OCI-LY1 (cell line): ENCODE measurements around the gene ERBB4.
"Not testable (repeated sequence)": the region's sequence is repeated elsewhere in the genome, so short reads cannot be mapped to it uniquely, and the experiment has no call there.

Experiments used
- H2AFZ ChIP-seq: fragments of 200-600 bp; sonication (generic), shearing (Covaris generic); 2 replicates; pipeline ENCODE4 v1.6.0; 2014; ENCODE audit warnings: antibody characterized with exemption, mild to moderate bottlenecking, low read length
- H3F3A ChIP-seq: fragments of 200-600 bp; sonication (generic), shearing (Covaris generic); 2 replicates; pipeline ENCODE4 v1.6.0; 2014; ENCODE audit warnings: mild to moderate bottlenecking, antibody characterized with exemption, low read length, moderate library complexity; ENCODE audit not compliant: insufficient read depth
- H3K27ac ChIP-seq: fragments of 200-600 bp; sonication (generic); 2 replicates; pipeline ENCODE4 v1.5.1; 2014; ENCODE audit warnings: low read length, mixed run types, mild to moderate bottlenecking, low read depth; ENCODE audit not compliant: poor library complexity, severe bottlenecking
- H3K27me3 ChIP-seq: fragments of 200-600 bp; sonication (generic); 2 replicates; pipeline ENCODE4 v1.6.0; 2014; ENCODE audit warnings: antibody characterized with exemption, mild to moderate bottlenecking, low read length, moderate library complexity; ENCODE audit not compliant: insufficient read depth
- H3K36me3 ChIP-seq: fragments of 200-600 bp; sonication (generic); 2 replicates; pipeline ENCODE4 v1.6.1; 2014; ENCODE audit warnings: mild to moderate bottlenecking, antibody characterized with exemption, low read length, moderate library complexity, mixed read lengths; ENCODE audit not compliant: insufficient read depth
- H3K4me1 ChIP-seq: fragments of 200-600 bp; sonication (generic); 2 replicates; pipeline ENCODE4 v1.5.1; 2014; ENCODE audit warnings: mild to moderate bottlenecking, low read length, moderate library complexity; ENCODE audit not compliant: insufficient read depth, severe bottlenecking
- H3K4me2 ChIP-seq: fragments of 200-600 bp; sonication (generic), shearing (Covaris generic); 2 replicates; pipeline ENCODE4 v1.6.1; 2014; ENCODE audit warnings: low read length
- H3K4me3 ChIP-seq: fragments of 200-600 bp; sonication (generic); 2 replicates; pipeline ENCODE4 v1.5.1; 2014; ENCODE audit warnings: low read length, low read depth, mild to moderate bottlenecking, mixed read lengths; ENCODE audit not compliant: poor library complexity, severe bottlenecking
- H3K79me2 ChIP-seq: fragments of 200-600 bp; shearing (Covaris generic); 2 replicates; pipeline ENCODE4 v1.6.1; 2016; ENCODE audit warnings: mixed run types, low read length, mixed read lengths; ENCODE audit not compliant: insufficient read depth
- H3K9ac ChIP-seq: fragments of 200-600 bp; sonication (generic), shearing (Covaris generic); 2 replicates; pipeline ENCODE4 v1.6.1; 2014; ENCODE audit warnings: mild to moderate bottlenecking, low read length, mixed read lengths
- H3K9me2 ChIP-seq: fragments of 200-600 bp; sonication (generic), shearing (Covaris generic); 2 replicates; pipeline ENCODE4 v1.6.1; 2014; ENCODE audit warnings: low read depth, mild to moderate bottlenecking, low read length, mixed read lengths
- H3K9me3 ChIP-seq: fragments of 200-600 bp; shearing (Covaris generic); 2 replicates; pipeline ENCODE4 v1.6.1; 2014; ENCODE audit warnings: low read length, mixed read lengths
- H4K20me1 ChIP-seq: fragments of 200-600 bp; sonication (generic), shearing (Covaris generic); 2 replicates; pipeline ENCODE4 v1.6.0; 2016; ENCODE audit warnings: mild to moderate bottlenecking, low read length; ENCODE audit not compliant: insufficient read depth
- CTCF ChIP-seq: fragments of 200-600 bp; sonication (generic), shearing (Covaris generic); IDR thresholded peaks from 2 replicates; pipeline ENCODE4 v1.5.1; 2017; ENCODE audit warnings: mild to moderate bottlenecking, antibody characterized with exemption, low read length, moderate library complexity, mixed read lengths
- EZH2 ChIP-seq: fragments of 200-600 bp; sonication (generic), shearing (Covaris generic); IDR thresholded peaks from 2 replicates; pipeline ENCODE4 v1.8.0; 2017; ENCODE audit warnings: borderline replicate concordance, mixed run types, mild to moderate bottlenecking, antibody characterized with exemption, low read length, moderate library complexity, mixed read lengths

Gene ERBB4

GRCh38 chr2:211609127-211609526, 929.5 kb downstream of the ERBB4 start:
- Histone ChIP-seq H3K9me2 (no peaks in the 10 kb centered on the region), H3K4me2 (no peak overlapping the region), H3K9me3 (no peaks in the 10 kb centered on the region), H3K27ac (no peak overlapping the region), H2AFZ (no peak overlapping the region), H3K9ac (no peak overlapping the region), H3K4me3 (no peak overlapping the region), H3F3A (no peaks in the 10 kb centered on the region), H3K36me3 (no peaks in the 10 kb centered on the region), H4K20me1 (no peaks in the 10 kb centered on the region), H3K27me3 (no peaks in the 10 kb centered on the region), H3K79me2 (no peaks in the 10 kb centered on the region), H3K4me1 (no peaks in the 10 kb centered on the region)
- TF ChIP-seq CTCF (no peak), EZH2 (no peak)

- Histone ChIP-seq H3K4me2 (no peak overlapping the region), H3K9me2 (no peaks in the 10 kb centered on the region), H3K4me3 (no peak overlapping the region), H3K27ac (no peak overlapping the region), H4K20me1 (no peaks in the 10 kb centered on the region), H3K9me3 (0 out of 2 replicates have a peak, but pooled peaks cover 3% of the 10 kb centered on the region), H3K36me3 (no peaks in the 10 kb centered on the region), H3K79me2 (no peaks in the 10 kb centered on the region), H3K4me1 (peaks cover 17% of the 10 kb centered on the region), H3F3A (no peaks in the 10 kb centered on the region), H3K27me3 (no peaks in the 10 kb centered on the region), H2AFZ (no peak overlapping the region), H3K9ac (no peak overlapping the region)
- TF ChIP-seq EZH2 (no peak), CTCF (no peak)
Measured at GRCh38 chr2:211599146-211599545, 939.5 kb downstream of the ERBB4 start.

- Histone ChIP-seq H2AFZ (no peak overlapping the region), H3K4me3 (no peak overlapping the region), H3K9me3 (0 out of 2 replicates have a peak, but pooled peaks cover 3% of the 10 kb centered on the region), H3K9ac (no peak overlapping the region), H3K79me2 (no peaks in the 10 kb centered on the region), H3K36me3 (no peaks in the 10 kb centered on the region), H3K27me3 (no peaks in the 10 kb centered on the region), H3K4me2 (no peak overlapping the region), H3F3A (no peaks in the 10 kb centered on the region), H3K9me2 (no peaks in the 10 kb centered on the region), H3K4me1 (peaks cover 17% of the 10 kb centered on the region), H3K27ac (no peak overlapping the region), H4K20me1 (no peaks in the 10 kb centered on the region)
- TF ChIP-seq EZH2, result no peak
- no peak for TF ChIP-seq CTCF
Measured at GRCh38 chr2:211598238-211598637, 940.4 kb downstream of the ERBB4 start.

- not testable (repeated sequence) for H3K9ac ChIP-seq, H3K4me2 ChIP-seq, H3K27ac ChIP-seq, H3K27me3 ChIP-seq, H3K36me3 ChIP-seq, H2AFZ ChIP-seq, H3F3A ChIP-seq, H3K9me2 ChIP-seq, H4K20me1 ChIP-seq, H3K4me3 ChIP-seq, H3K9me3 ChIP-seq, H3K79me2 ChIP-seq
- peaks cover 11% of the 10 kb centered on the region for H3K4me1 ChIP-seq
Measured at GRCh38 chr2:211592006-211592405, 946.6 kb downstream of the ERBB4 start.
